ENCODE data around the gene NLK.
A peak's percentile ranks its signal among the peaks of the same experiment; 100 is the strongest.
"Not testable (repeated sequence)": the region's sequence is repeated elsewhere in the genome, so short reads cannot be mapped to it uniquely, and the experiment has no call there.

The NLK gene

GRCh38 chr17:28117304-28117703 lies 74.8 kb downstream of the NLK start:
- DNase-seq: no peak

- DNase-seq: no peak
These were observed 75.9 kb downstream of the NLK start for GRCh38 chr17:28118362-28118761.

- no peak for DNase-seq
These were observed 76.6 kb downstream of the NLK start for GRCh38 chr17:28119046-28119445.

- no peak for DNase-seq
These were observed 77.1 kb downstream of the NLK start for GRCh38 chr17:28119560-28119959.

- no peak for DNase-seq
These were observed 78.3 kb downstream of the NLK start for GRCh38 chr17:28120766-28121165.

GRCh38 chr17:28124962-28125361 lies 82.5 kb downstream of the NLK start:
- DNase-seq: no peak

GRCh38 chr17:28125526-28126378 lies 83.3 kb downstream of the NLK start:
- DNase-seq: no peak

- DNase-seq: no peak
These were observed 84.7 kb downstream of the NLK start for GRCh38 chr17:28127196-28127595.

GRCh38 chr17:28128779-28129178 lies 86.3 kb downstream of the NLK start:
- no peak for DNase-seq

- DNase-seq: no peak
These were observed 88.0 kb downstream of the NLK start for GRCh38 chr17:28130472-28130871.

- DNase-seq: peak; percentile 31
These were observed 89.1 kb downstream of the NLK start for GRCh38 chr17:28131599-28131998.

GRCh38 chr17:28133562-28133970 lies 91.1 kb downstream of the NLK start:
- peak; percentile 80 for DNase-seq

GRCh38 chr17:28136923-28137322 lies 94.4 kb downstream of the NLK start:
- no peak for DNase-seq

- no peak for DNase-seq
These were observed 97.3 kb downstream of the NLK start for GRCh38 chr17:28139822-28140221.

- no peak for DNase-seq
These were observed 98.8 kb downstream of the NLK start for GRCh38 chr17:28141313-28141712.

GRCh38 chr17:28141773-28142172 lies 99.3 kb downstream of the NLK start:
- no peak for DNase-seq

- DNase-seq: no peak
These were observed 99.8 kb downstream of the NLK start for GRCh38 chr17:28142305-28142704.

- DNase-seq: no peak
These were observed 101.5 kb downstream of the NLK start for GRCh38 chr17:28144019-28144418.

- DNase-seq: peak; percentile 32
These were observed 102.9 kb downstream of the NLK start for GRCh38 chr17:28145348-28145747.

- no peak for DNase-seq
These were observed 104.5 kb downstream of the NLK start for GRCh38 chr17:28147017-28147416.

GRCh38 chr17:28151001-28151400 lies 108.5 kb downstream of the NLK start:
- DNase-seq: no peak

GRCh38 chr17:28154214-28154613 lies 111.7 kb downstream of the NLK start:
- DNase-seq: no peak

GRCh38 chr17:28155405-28155804 lies 112.9 kb downstream of the NLK start:
- DNase-seq: not testable (repeated sequence)

GRCh38 chr17:28159004-28159403 lies 116.5 kb downstream of the NLK start:
- no peak for DNase-seq

GRCh38 chr17:28159924-28160323 lies 117.4 kb downstream of the NLK start:
- DNase-seq: no peak

Data from fibroblast of skin of abdomen (primary cell).